Measurements from ENCODE around the gene PPP6R3. TPM values are rescaled to one million over a fixed set of nuclear protein-coding genes. Genes with fewer than 3 reads are reported as not detected.

Gene PPP6R3
- total RNA-seq, 1 donor from 2014 or later: 86.6 TPM

- Mint-ChIP-seq H3K4me3 (ENCODE audit: unreplicated experiment) (no peak overlapping the region), H3K9me3 (ENCODE audit: unreplicated experiment) (no peaks in the 10 kb centered on the region), H3K4me1 (ENCODE audit: unreplicated experiment) (peaks cover 13% of the 10 kb centered on the region), H3K27ac (ENCODE audit: unreplicated experiment) (no peak overlapping the region), H3K27me3 (ENCODE audit: unreplicated experiment) (no peaks in the 10 kb centered on the region), H3K36me3 (ENCODE audit: unreplicated experiment) (peaks cover 37% of the 10 kb centered on the region)
- TF ChIP-seq CTCF (IDR thresholded peaks at IDR 0.05): no peak
- no peak for DNase-seq (ENCODE audit: extremely low spot score, unreplicated experiment)
Measured at GRCh38 chr11:68531129-68531693, 70.7 kb downstream of the PPP6R3 start.

- Mint-ChIP-seq H3K4me3 (ENCODE audit: unreplicated experiment) (no peak overlapping the region), H3K36me3 (ENCODE audit: unreplicated experiment) (peaks cover 26% of the 10 kb centered on the region), H3K9me3 (ENCODE audit: unreplicated experiment) (no peaks in the 10 kb centered on the region), H3K4me1 (ENCODE audit: unreplicated experiment) (peaks cover 15% of the 10 kb centered on the region), H3K27me3 (ENCODE audit: unreplicated experiment) (no peaks in the 10 kb centered on the region), H3K27ac (ENCODE audit: unreplicated experiment) (no peak overlapping the region)
- TF ChIP-seq CTCF (IDR thresholded peaks at IDR 0.05): no peak
- DNase-seq (ENCODE audit: extremely low spot score, unreplicated experiment): no peak
Measured at GRCh38 chr11:68532727-68533369, 72.3 kb downstream of the PPP6R3 start.

- DNase-seq (ENCODE audit: extremely low spot score, unreplicated experiment): no peak
- Mint-ChIP-seq H3K9me3 (ENCODE audit: unreplicated experiment) (no peaks in the 10 kb centered on the region), H3K27me3 (ENCODE audit: unreplicated experiment) (no peaks in the 10 kb centered on the region), H3K36me3 (ENCODE audit: unreplicated experiment) (peaks cover 25% of the 10 kb centered on the region), H3K27ac (ENCODE audit: unreplicated experiment) (no peak overlapping the region), H3K4me1 (ENCODE audit: unreplicated experiment) (peaks cover 15% of the 10 kb centered on the region), H3K4me3 (ENCODE audit: unreplicated experiment) (no peak overlapping the region)
- TF ChIP-seq CTCF (IDR thresholded peaks at IDR 0.05): no peak
Measured at GRCh38 chr11:68533945-68534344, 73.4 kb downstream of the PPP6R3 start.

- H3K36me3 Mint-ChIP-seq (ENCODE audit: unreplicated experiment): peaks cover 27% of the 10 kb centered on the region
- peak overlapping the region; percentile 81 for H3K27ac Mint-ChIP-seq (ENCODE audit: unreplicated experiment)
- no peaks in the 10 kb centered on the region for H3K27me3 Mint-ChIP-seq (ENCODE audit: unreplicated experiment)
- peaks cover 15% of the 10 kb centered on the region for H3K4me1 Mint-ChIP-seq (ENCODE audit: unreplicated experiment)
- TF ChIP-seq CTCF (IDR thresholded peaks at IDR 0.05): no peak
- H3K9me3 Mint-ChIP-seq (ENCODE audit: unreplicated experiment): no peaks in the 10 kb centered on the region
- no peak overlapping the region for H3K4me3 Mint-ChIP-seq (ENCODE audit: unreplicated experiment)
- DNase-seq (ENCODE audit: extremely low spot score, unreplicated experiment): no peak
Measured at GRCh38 chr11:68535098-68535497, 74.5 kb downstream of the PPP6R3 start.

GRCh38 chr11:68536706-68537105 is 76.2 kb downstream of the PPP6R3 start:
- peaks cover 38% of the 10 kb centered on the region for H3K36me3 Mint-ChIP-seq (ENCODE audit: unreplicated experiment)
- no peaks in the 10 kb centered on the region for H3K27me3 Mint-ChIP-seq (ENCODE audit: unreplicated experiment)
- peaks cover 20% of the 10 kb centered on the region for H3K4me1 Mint-ChIP-seq (ENCODE audit: unreplicated experiment)
- peak overlapping the region; percentile 81 for H3K27ac Mint-ChIP-seq (ENCODE audit: unreplicated experiment)
- DNase-seq (ENCODE audit: extremely low spot score, unreplicated experiment): no peak
- no peak for TF ChIP-seq CTCF (IDR thresholded peaks at IDR 0.05)
- H3K4me3 Mint-ChIP-seq (ENCODE audit: unreplicated experiment): no peak overlapping the region
- no peaks in the 10 kb centered on the region for H3K9me3 Mint-ChIP-seq (ENCODE audit: unreplicated experiment)
